Mucosa of descending colon (tissue), 3 donors: ENCODE results near the gene CAPN9. TPM values are rescaled to one million over a fixed set of nuclear protein-coding genes. Genes with fewer than 3 reads are reported as not detected.

ENCODE experiments used
- ATAC-seq: fragments of 200-7000 bp; cut with Tn5 transposase; one replicate; pipeline ENCODE4 v1.9.1; 2020; ENCODE audit warnings: mild to moderate bottlenecking, moderate library complexity
- DNase-seq, 3 donors: peaks; one replicate each; pipeline ENCODE4 v3.0.0-alpha.2; 2020
- H3K36me3 ChIP-seq: fragments of 200-600 bp; one replicate; pipeline ENCODE4 v1.8.0; 2021; ENCODE audit warnings: low read depth, mild to moderate bottlenecking
- H3K4me1 ChIP-seq: fragments of 200-600 bp; one replicate; pipeline ENCODE4 v1.8.0; 2021; ENCODE audit warnings: low read depth, mild to moderate bottlenecking
- H3K4me3 ChIP-seq: fragments of 200-600 bp; one replicate; pipeline ENCODE4 v1.8.0; 2021; ENCODE audit warnings: mild to moderate bottlenecking
- H3K9me3 ChIP-seq: fragments of 200-600 bp; one replicate; pipeline ENCODE4 v1.8.0; 2021; ENCODE audit warnings: mild to moderate bottlenecking
- CTCF ChIP-seq: fragments of 200-600 bp; IDR thresholded peaks from one replicate; pipeline ENCODE4 v1.8.0; 2022; ENCODE audit warnings: antibody characterized with exemption, mild to moderate bottlenecking
- intact Hi-C, 2 donors: fragments of 100-400 bp; cut with DNase I in 1 of 2; cut with micrococcal nuclease in 1 of 2; formaldehyde crosslinking; loops; one replicate each; pipeline versions ENCODE4 v1.11.0 to v1.11.1; 2022; cut with DNase I, micrococcal nuclease
- total RNA-seq, 3 donors: library from RNA; stranded (reverse); fragmentation: NEBNext Ultra II Directional in 2 of 3; extraction: Animal tissue kit (Norgen Biotek cat#: 25700) in 2 of 3; gene quantifications; one replicate each; pipeline versions ENCODE4 v1.2.1 to v1.2.4, GENCODE V29; 2021 to 2023
- donor health status: DM: no; HTN: no; CAD: no; lungs with moderate emphysema.
- donor health status: DM: no; HTN: no; CAD: no.
- donor health status: DM: no; HTN: yes; CAD: no.

CAPN9 gene
- total RNA-seq, 3 donors from 2014 or later, result 11.4 to 30.8 (median 28.8) TPM

- Histone ChIP-seq H3K36me3 (no peaks in the 10 kb centered on the region), H3K9me3 (no peaks in the 10 kb centered on the region), H3K4me3 (no peak overlapping the region), H3K4me1 (peaks cover 17% of the 10 kb centered on the region)
- peak in 2 of 3 donors; percentile 66 to 77 for DNase-seq
- intact Hi-C loops, result no loop called here
- TF ChIP-seq CTCF, result no peak
- ATAC-seq, result peak; percentile 47
Observed at GRCh38 chr1:230705289-230706019, 41.7 kb upstream of the CAPN9 start.

DNA sequence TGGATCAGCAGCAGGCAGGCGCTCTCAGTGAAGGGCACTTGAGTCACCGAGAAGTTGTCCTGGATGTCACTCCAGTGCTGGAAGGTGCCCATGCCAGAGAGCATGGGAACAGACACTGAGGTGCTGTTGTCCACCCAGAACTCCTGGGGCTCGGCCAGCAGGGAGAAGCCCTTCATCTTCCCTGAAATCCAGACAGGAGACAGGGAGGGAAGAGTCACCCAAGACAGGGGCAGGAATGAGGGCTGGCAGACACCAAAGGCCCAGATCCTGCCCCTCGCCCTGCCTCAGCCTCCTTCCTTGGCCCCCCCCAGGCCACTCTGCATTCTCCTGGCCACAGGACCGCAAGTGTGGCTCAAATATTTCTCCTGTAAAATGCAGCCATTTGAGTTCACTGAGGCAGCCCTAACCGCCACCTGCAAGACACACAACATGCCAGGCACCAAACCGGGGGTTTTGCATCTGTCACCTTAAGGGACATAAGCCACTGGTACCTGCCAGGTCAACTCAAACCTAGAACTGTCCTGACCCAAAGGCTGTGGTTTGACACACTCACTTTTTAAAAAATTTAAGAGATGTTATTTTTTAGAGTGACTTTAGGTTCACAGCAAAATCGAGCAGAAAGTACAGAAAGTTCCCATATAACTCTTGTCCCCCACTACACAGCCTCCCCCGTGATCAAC, 41.0 kb upstream of the CAPN9 start:
- peaks cover 17% of the 10 kb centered on the region for H3K4me1 ChIP-seq
- intact Hi-C loops, result no loop called here
- no peaks in the 10 kb centered on the region for H3K9me3 ChIP-seq
- no peak overlapping the region for H3K4me3 ChIP-seq
- TF ChIP-seq CTCF, result no peak
- ATAC-seq (no peak), DNase-seq (no peak)
- no peaks in the 10 kb centered on the region for H3K36me3 ChIP-seq

DNA sequence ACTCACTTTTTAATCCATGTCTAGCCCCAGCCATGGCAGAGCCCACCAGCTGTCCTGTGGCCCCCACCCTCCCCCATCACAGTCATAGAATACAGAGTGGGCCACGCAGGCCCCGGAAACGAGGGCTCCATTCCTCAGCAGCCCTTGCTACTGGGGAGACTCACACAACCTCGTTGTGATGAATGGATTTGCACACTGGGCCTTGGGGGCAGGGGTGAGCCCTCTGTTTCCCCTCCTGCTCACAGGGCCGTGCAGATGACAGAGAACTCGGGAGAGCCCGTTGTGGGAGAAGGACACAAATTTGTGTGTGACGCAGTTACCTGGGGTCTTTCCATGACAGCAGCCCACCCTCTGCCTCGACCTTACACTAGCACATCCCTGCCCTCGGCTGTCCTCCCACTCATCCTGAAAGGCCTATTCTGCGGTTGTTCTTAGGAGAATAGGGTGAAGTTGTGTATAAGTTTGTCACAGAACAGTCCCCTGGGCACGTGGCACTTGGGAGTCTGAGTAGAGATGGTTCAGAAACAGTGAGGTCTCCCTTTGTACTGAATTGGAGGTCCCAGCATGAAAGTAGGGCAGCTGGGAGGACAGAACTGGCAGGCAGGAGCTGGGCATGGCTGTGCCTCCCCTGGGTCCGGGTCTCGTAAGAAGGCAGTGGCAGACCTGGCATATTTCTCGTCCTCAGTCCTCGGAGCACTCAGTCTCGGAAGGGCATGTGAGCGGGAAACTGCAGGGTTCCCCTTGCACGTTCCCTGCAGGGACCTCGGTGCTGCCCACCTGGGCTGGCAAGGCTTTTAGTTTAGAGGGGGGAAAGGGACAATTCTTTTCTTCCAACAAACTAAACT, 40.1 kb upstream of the CAPN9 start:
- Histone ChIP-seq H3K36me3 (no peaks in the 10 kb centered on the region), H3K4me1 (peaks cover 17% of the 10 kb centered on the region), H3K9me3 (no peaks in the 10 kb centered on the region), H3K4me3 (no peak overlapping the region)
- ATAC-seq (no peak), DNase-seq (no peak)
- intact Hi-C loops, result no loop called here
- no peak for TF ChIP-seq CTCF

- peaks cover 17% of the 10 kb centered on the region for H3K4me1 ChIP-seq
- no peaks in the 10 kb centered on the region for H3K36me3 ChIP-seq
- no peak for ATAC-seq
- H3K9me3 ChIP-seq, result no peaks in the 10 kb centered on the region
- TF ChIP-seq CTCF, result no peak
- intact Hi-C loops, result no loop called here
- H3K4me3 ChIP-seq, result no peak overlapping the region
- no peak for DNase-seq
Observed at GRCh38 chr1:230707732-230708630, 39.2 kb upstream of the CAPN9 start.
